Prostate gland (tissue), 2 donors: ENCODE measurements around the gene TNP2.

Experiments used
- CTCF ChIP-seq, 4 experiments: fragments of 200-600 bp in 2 of 4; fragments of 450-650 bp in 2 of 4; sonication (generic) in 2 of 4; IDR thresholded peaks; 1 replicate in 3 of 4; 2 replicates in 1 of 4; pipeline ENCODE4 v1.5.1; 2016 to 2019; ENCODE audit warnings: antibody characterized with exemption in 4 of 4, mild to moderate bottlenecking in 2 of 4, moderate library complexity in 2 of 4
- POLR2A ChIP-seq: fragments of 450-650 bp; IDR thresholded peaks from one replicate; pipeline ENCODE4 v1.6.1; 2016; ENCODE audit warnings: antibody characterized with exemption, mild to moderate bottlenecking
- POLR2AphosphoS5 ChIP-seq: sonication (generic); formaldehyde crosslinking; IDR thresholded peaks from one replicate; pipeline ENCODE4 v1.6.1; 2017; ENCODE audit warnings: antibody characterized with exemption

- no peak for TF ChIP-seq CTCF (IDR thresholded peaks at IDR 0.05)
- TF ChIP-seq POLR2A = no peak
- TF ChIP-seq POLR2AphosphoS5 = no peak
Observed at GRCh38 chr16:11245222-11245737, 23.8 kb downstream of the TNP2 start.
